Vein endothelial cell (primary cell): Measurements from ENCODE around the gene PFDN5. TPM values are rescaled to one million over a fixed set of nuclear protein-coding genes. Genes with fewer than 3 reads are reported as not detected.

Source experiments
- total RNA-seq: library from RNA; depleted of rRNA; stranded (reverse); fragments of >200 nt; gene quantifications from 2 replicates; pipeline ENCODE4 v1.2.3, GENCODE V29; 2012

Gene PFDN5
- total RNA-seq = 308 and 327 TPM in 2 replicates

DNA sequence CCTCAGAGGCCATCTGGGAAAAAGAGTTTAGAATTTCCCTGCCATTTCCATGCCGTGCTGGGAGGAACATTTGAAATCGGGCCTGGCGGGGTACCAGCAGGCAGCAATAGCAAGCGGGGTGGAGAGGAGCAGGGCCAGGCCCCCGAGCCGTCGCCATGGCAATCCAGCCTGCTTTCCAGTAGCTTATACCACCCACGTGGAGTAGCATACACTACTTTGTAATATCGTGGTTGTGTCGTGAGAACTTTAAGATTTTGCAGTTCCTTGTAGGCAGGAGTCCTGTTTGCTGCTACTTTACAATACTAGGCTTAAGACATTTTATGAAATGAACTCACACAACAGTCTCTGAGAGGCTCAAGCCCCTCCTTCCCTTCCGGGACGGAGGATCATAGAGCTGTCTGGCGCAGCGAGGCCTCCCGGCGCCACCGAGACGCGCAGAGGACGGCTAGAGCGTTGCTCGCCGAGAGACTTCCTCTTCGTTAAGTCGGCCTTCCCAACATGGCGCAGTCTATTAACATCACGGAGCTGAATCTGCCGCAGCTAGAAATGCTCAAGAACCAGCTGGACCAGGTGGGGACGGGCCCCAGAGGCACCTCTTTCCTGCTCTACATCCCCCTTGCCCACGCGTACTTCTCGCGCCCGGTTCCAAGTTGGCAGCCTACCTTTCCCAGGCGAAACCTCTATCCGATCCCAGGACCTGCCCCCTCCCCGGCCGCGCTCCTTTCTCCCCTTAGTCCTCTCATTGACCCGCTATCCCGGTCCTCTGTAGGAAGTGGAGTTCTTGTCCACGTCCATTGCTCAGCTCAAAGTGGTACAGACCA lies at the start of gene PFDN5:
TSS of gene PFDN5 (plus strand) at position 473 of the 821 bp plus-strand sequence. CDS start at position 499, 26 bp downstream.

DNA sequence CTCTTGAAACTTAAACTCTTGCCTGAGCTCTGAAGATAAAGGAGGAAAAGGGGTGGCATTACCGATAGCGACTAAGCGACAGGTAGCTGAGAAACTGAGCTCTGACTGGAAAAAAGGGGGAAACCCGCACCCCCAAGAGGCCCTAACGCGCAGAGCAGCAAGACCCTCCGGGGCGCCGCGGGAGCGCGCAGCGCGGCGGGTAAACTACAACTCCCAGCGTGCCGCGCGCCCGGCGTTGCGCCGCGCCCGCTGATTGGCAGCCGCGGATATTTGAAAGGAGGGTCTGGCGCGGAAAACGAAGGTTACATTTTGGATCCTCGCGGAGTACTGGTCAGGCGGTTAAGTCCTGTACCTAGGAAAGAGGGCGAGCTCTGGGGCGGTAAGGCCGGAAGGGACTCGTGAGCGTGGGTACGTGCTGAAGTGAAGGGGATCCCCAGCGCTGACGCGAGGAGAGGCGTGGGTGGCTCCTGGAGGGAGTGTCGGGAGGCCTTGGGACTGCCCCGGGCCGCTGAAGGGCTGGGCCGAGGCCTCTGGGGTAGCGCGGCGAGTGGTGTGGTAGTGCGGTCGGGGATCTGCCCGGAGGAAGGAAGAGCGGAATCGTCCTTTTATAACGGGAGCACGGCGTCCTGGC lies 27.2 kb upstream of the PFDN5 start, which contains the start of gene ESPL1:
TSS of gene ESPL1 (plus strand) at position 301 of the 631 bp plus-strand sequence. CDS start 468 bp downstream, outside the sequence.

GRCh38 chr12:53299454-53300180 lies 4.3 kb downstream of the PFDN5 start, which contains the start of gene MYG1:
Gene MYG1 (plus strand): TSS chr12:53299695. CDS start chr12:53299738, 43 bp downstream.

GRCh38 chr12:53336181-53336681 lies 40.9 kb downstream of the PFDN5 start, which contains the start of gene SP7:
Gene SP7 (minus strand): TSS chr12:53336354. CDS start chr12:53335646, 708 bp downstream.

Other genes starting within 250 kb of the PFDN5 start
- 50.4 and 54.2 TPM in 2 replicates for gene TNS2, start 245.5 kb upstream of the PFDN5 start, total RNA-seq
- gene SPRYD3, start 216.2 kb upstream of the PFDN5 start, total RNA-seq = 23.0 and 28.7 TPM in 2 replicates
- 8.2 and 8.5 TPM in 2 replicates for gene IGFBP6, start 197.9 kb upstream of the PFDN5 start, total RNA-seq
- gene SOAT2, start 192.1 kb upstream of the PFDN5 start, total RNA-seq = not detected in 2 replicates
- 14.2 and 15.0 TPM in 2 replicates for gene ZNF740, start 114.8 kb upstream of the PFDN5 start, total RNA-seq
- gene CSAD, start 114.6 kb upstream of the PFDN5 start, total RNA-seq = 3.7 and 7.5 TPM in 2 replicates
- under 0.01 TPM in 1 of 2 replicates, not detected in the other for gene ITGB7, start 88.3 kb upstream of the PFDN5 start, total RNA-seq
- gene RARG, start 63.3 kb upstream of the PFDN5 start, total RNA-seq = 8.5 and 12.3 TPM in 2 replicates
- 6.2 and 10.9 TPM in 2 replicates for gene ESPL1, start 27.2 kb upstream of the PFDN5 start, total RNA-seq
- 34.2 and 45.7 TPM in 2 replicates for gene MYG1, start 4.2 kb downstream of the PFDN5 start, total RNA-seq
- gene AAAS, start 26.1 kb downstream of the PFDN5 start, total RNA-seq = 51.0 and 53.5 TPM in 2 replicates
- gene SP7, start 40.8 kb downstream of the PFDN5 start, total RNA-seq = not detected in 2 replicates
- gene SP1, start 84.6 kb downstream of the PFDN5 start, total RNA-seq = 44.6 and 48.7 TPM in 2 replicates
- not detected in 2 replicates for gene AMHR2, start 128.3 kb downstream of the PFDN5 start, total RNA-seq
- gene PRR13, start 146.2 kb downstream of the PFDN5 start, total RNA-seq = 52.8 and 68.9 TPM in 2 replicates
- gene PCBP2, start 156.6 kb downstream of the PFDN5 start, total RNA-seq = 420 and 457 TPM in 2 replicates
- gene MAP3K12, start 203.9 kb downstream of the PFDN5 start, total RNA-seq = 18.9 and 21.5 TPM in 2 replicates
- gene TARBP2, start 205.7 kb downstream of the PFDN5 start, total RNA-seq = 50.3 and 52.9 TPM in 2 replicates
- not detected in 2 replicates for gene NPFF, start 211.9 kb downstream of the PFDN5 start, total RNA-seq